Measurements from ENCODE around the gene PATZ1. TPM values are rescaled to one million over a fixed set of nuclear protein-coding genes. Genes with fewer than 3 reads are reported as not detected.

The PATZ1 gene
- total RNA-seq, 4 donors from 2014 or later: 15.7 to 18.0 (median 17.7) TPM

- no peaks in the 10 kb centered on the region for H3K9me3 ChIP-seq
- no peaks in the 10 kb centered on the region for H3K27me3 ChIP-seq
- no peak overlapping the region for H3K4me3 ChIP-seq
- H3K4me1 ChIP-seq: peaks cover 0 to 70% (median 36%) of the 10 kb centered on the region in 3 donors
- ATAC-seq: no peak
- WGBS, 2 donors (ENCODE audit: low coverage in 1 of 2): 70 to 85% methylated on average over 2 to 6 of the region's 6 CpGs
- H3K27ac ChIP-seq: peak overlapping the region in 1 of 4 donors; percentile 20
- TF ChIP-seq EP300 (IDR thresholded peaks at IDR 0.05) (no peak), POLR2A (IDR thresholded peaks at IDR 0.05) (no peak), POLR2AphosphoS5 (IDR thresholded peaks at IDR 0.05) (no peak)
- TF ChIP-seq, protein P1, sequence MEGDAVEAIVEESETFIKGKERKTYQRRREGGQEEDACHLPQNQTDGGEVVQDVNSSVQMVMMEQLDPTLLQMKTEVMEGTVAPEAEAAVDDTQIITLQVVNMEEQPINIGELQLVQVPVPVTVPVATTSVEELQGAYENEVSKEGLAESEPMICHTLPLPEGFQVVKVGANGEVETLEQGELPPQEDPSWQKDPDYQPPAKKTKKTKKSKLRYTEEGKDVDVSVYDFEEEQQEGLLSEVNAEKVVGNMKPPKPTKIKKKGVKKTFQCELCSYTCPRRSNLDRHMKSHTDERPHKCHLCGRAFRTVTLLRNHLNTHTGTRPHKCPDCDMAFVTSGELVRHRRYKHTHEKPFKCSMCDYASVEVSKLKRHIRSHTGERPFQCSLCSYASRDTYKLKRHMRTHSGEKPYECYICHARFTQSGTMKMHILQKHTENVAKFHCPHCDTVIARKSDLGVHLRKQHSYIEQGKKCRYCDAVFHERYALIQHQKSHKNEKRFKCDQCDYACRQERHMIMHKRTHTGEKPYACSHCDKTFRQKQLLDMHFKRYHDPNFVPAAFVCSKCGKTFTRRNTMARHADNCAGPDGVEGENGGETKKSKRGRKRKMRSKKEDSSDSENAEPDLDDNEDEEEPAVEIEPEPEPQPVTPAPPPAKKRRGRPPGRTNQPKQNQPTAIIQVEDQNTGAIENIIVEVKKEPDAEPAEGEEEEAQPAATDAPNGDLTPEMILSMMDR (IDR thresholded peaks at IDR 0.05): no peak
- H3K36me3 ChIP-seq: peaks cover 0 to 69% of the 10 kb centered on the region in 2 donors
Measured at GRCh38 chr22:31340360-31340759, 5.8 kb downstream of the PATZ1 start.

DNA sequence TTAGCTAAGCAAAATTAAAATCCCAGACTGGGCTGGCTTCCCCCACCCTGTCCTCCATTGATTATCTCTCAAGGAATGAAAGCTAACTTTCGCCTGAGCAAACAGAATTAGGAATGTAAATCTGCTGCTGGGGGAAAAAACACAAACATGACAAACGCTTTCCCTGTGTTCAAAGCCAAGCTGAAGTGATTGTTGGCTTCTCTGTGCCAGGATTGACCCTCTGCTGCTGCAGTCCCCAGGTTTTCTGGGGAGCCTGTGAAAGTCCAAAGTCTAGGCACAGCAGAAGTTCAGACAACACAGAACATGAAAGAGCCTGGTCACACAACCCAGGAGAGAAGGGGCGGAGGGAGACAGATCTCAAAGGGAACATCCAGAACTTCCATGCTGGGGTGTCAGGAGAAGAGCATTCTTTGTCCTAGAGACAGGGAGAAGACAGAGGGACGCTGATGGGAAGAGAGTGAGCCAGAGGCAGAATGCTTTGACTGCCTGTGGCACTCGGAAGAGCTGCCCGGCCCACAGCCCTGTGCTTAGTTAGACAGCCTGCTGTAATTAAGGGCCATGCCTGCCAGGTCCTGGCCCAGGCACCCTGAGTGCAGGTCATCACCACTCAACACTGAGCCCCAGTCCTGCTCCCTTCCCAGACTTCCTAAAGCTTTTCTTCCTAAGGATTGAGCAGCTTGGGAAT is 6.9 kb downstream of the PATZ1 start:
- Histone ChIP-seq H3K27ac (peak overlapping the region in 2 of 4 donors; percentile 14 to 20), H3K36me3 (peaks cover 0 to 80% of the 10 kb centered on the region in 2 donors), H3K4me1 (peaks cover 0 to 63% (median 25%) of the 10 kb centered on the region in 3 donors)

GRCh38 chr22:31337178-31337577 is 9.0 kb downstream of the PATZ1 start:
- no peaks in the 10 kb centered on the region for H3K9me3 ChIP-seq
- H3K36me3 ChIP-seq: peaks cover 0 to 94% of the 10 kb centered on the region in 2 donors
- H3K27ac ChIP-seq: no peak overlapping the region
- peaks cover 0 to 47% (median 4%) of the 10 kb centered on the region in 3 donors for H3K4me1 ChIP-seq
- ATAC-seq: no peak
- H3K4me3 ChIP-seq: no peak overlapping the region
- 100% methylated on average over 1 of the region's 5 CpGs; no CpG with 5 or more reads in 1 of the 2 donors for WGBS, 2 donors (ENCODE audit: low coverage in 1 of 2)
- H3K27me3 ChIP-seq: no peaks in the 10 kb centered on the region
- no peak for TF ChIP-seq EP300 (IDR thresholded peaks at IDR 0.05)
- no peak for TF ChIP-seq POLR2A (IDR thresholded peaks at IDR 0.05)
- TF ChIP-seq POLR2AphosphoS5 (IDR thresholded peaks at IDR 0.05): no peak
- TF ChIP-seq, protein P1 (IDR thresholded peaks at IDR 0.05): no peak

More for the DNA sequence above, 6.9 kb downstream of the PATZ1 start:
- no peak overlapping the region for H3K4me3 ChIP-seq
- no peaks in the 10 kb centered on the region for H3K27me3 ChIP-seq
- H3K9me3 ChIP-seq: no peaks in the 10 kb centered on the region
- TF ChIP-seq EP300 (IDR thresholded peaks at IDR 0.05): no peak
- TF ChIP-seq, protein P1 (IDR thresholded peaks at IDR 0.05): no peak
- TF ChIP-seq POLR2A (IDR thresholded peaks at IDR 0.05): no peak
- TF ChIP-seq POLR2AphosphoS5 (IDR thresholded peaks at IDR 0.05): no peak
- no peak for ATAC-seq
- 94% methylated on average over 2 of the region's 6 CpGs; no CpG with 5 or more reads in 1 of the 2 donors for WGBS, 2 donors (ENCODE audit: low coverage in 1 of 2)

- Histone ChIP-seq H3K27me3 (no peaks in the 10 kb centered on the region), H3K27ac (no peak overlapping the region), H3K4me3 (no peak overlapping the region), H3K4me1 (peaks cover 0 to 20% (median 0%) of the 10 kb centered on the region in 3 donors), H3K36me3 (peaks cover 0 to 94% of the 10 kb centered on the region in 2 donors), H3K9me3 (no peaks in the 10 kb centered on the region)
- TF ChIP-seq POLR2A (IDR thresholded peaks at IDR 0.05) (no peak), POLR2AphosphoS5 (IDR thresholded peaks at IDR 0.05) (no peak), EP300 (IDR thresholded peaks at IDR 0.05) (no peak)
- TF ChIP-seq, protein P1 (IDR thresholded peaks at IDR 0.05): no peak
- ATAC-seq: no peak
- WGBS, 2 donors (ENCODE audit: low coverage in 1 of 2): 100% methylated on average over 2 to 3 of the region's 5 CpGs
Measured at GRCh38 chr22:31334329-31334728, 11.8 kb downstream of the PATZ1 start.

- Histone ChIP-seq H3K4me1 (peaks cover 0 to 15% (median 0%) of the 10 kb centered on the region in 3 donors), H3K36me3 (peaks cover 0 to 94% of the 10 kb centered on the region in 2 donors), H3K27me3 (no peaks in the 10 kb centered on the region), H3K27ac (no peak overlapping the region), H3K9me3 (no peaks in the 10 kb centered on the region), H3K4me3 (no peak overlapping the region)
- 17 to 38% methylated on average over 1 to 2 of the region's 2 CpGs for WGBS, 2 donors (ENCODE audit: low coverage in 1 of 2)
- TF ChIP-seq POLR2A (IDR thresholded peaks at IDR 0.05) (no peak), POLR2AphosphoS5 (IDR thresholded peaks at IDR 0.05) (no peak), EP300 (IDR thresholded peaks at IDR 0.05) (no peak)
- TF ChIP-seq, protein P1 (IDR thresholded peaks at IDR 0.05): no peak
- no peak for ATAC-seq
Measured at GRCh38 chr22:31333641-31334040, 12.5 kb downstream of the PATZ1 start.
